ENCODE data around the gene ARF3. TPM values are rescaled to one million over a fixed set of nuclear protein-coding genes. Genes with fewer than 3 reads are reported as not detected.

Gene ARF3
- total and polyA plus RNA-seq, 2 donors (not counting 3 experiments of a cell fraction or from before 2014, with no cell fraction given) = 149 to 172 TPM

DNA sequence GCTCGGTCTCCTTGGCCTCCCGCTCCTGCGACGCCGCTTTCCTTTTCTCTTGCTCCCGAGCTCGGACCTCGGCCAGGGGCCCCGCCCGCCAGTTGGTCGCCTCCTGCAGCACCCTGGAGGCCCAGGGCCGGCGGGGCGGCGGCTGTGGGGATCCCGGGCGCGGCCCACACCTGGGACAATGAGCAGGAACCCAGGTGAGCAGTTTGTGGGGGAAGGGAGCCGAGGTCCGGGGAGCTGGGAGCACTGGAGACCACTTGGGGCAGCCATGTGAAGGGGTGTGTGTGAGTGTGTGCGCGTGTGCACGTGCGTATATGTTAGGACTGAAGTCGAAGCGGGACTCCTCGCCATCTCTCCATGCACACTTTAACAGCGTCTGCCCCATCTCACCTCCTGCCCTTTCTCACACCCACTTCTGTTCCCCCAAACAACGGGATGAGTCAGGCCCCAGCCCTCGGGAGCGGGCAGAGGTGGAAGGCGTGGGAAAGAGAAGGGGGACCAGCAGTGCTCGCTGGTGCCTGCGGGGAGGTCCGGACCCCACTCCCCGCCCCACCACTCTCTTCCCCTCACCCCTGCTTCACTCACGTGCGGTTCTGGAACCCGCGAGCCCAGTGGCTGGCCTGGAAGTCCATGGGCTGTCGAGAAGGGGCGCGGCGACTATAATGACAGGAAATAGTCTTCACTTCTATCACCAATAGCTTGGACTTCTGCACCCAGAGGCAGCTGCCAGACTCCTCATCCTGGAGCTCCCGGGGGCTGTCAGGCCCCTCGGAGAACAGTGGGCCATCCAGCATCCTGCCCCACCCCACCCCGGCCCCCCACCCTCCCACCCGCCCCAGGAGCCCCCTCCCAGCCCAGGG, 41.4 kb upstream of the ARF3 start:
- H3K27me3 ChIP-seq (ENCODE audit: control insufficient read depth in 2 of 2, insufficient read depth in 2 of 2, low read length in 2 of 2) = peaks cover 12 to 16% of the 10 kb centered on the region in 2 experiments
- CTCF ChIA-PET = interaction anchor here (1.1 to 10.5 kb wide), 9 partner anchors 10 to 131 kb away, joined by 3 to 175 read pairs (median 5); partner anchors contain the start of genes PRKAG1 and WNT1
- H4K20me1 ChIP-seq (replicated peaks; ENCODE audit: control insufficient read depth, extremely low read depth, insufficient read depth, low read length) = no peaks in the 10 kb centered on the region
- POLR2A ChIA-PET = no interaction called here
- H3K27ac ChIP-seq (ENCODE audit: insufficient read depth, low read depth, low read length) = no peak overlapping the region
- FAIRE-seq (peak; percentile 72), DNase-seq (ENCODE audit: low read depth, low spot score) (no peak)
- no TSS peak for BruUV-seq (replicated peaks)
- no peaks in the 10 kb centered on the region for H3K79me2 ChIP-seq (ENCODE audit: control insufficient read depth, insufficient read depth, low read length)
- H3K4me2 ChIP-seq (ENCODE audit: insufficient read depth, low read length) = peak overlapping the region; percentile 47
- no peaks in the 10 kb centered on the region for H3K9me3 ChIP-seq (replicated peaks; ENCODE audit: control insufficient read depth, insufficient read depth, low read length)
- intact Hi-C loops (cut with micrococcal nuclease) (no loop called here), dilution Hi-C loops (cut with MboI; ENCODE audit: extremely low pct_ligation_motif_present, low sequenced_read_pairs) (no loop called here)
- no peak overlapping the region for H3K9ac ChIP-seq (replicated peaks; ENCODE audit: extremely low read depth, insufficient read depth, low read length)
- peaks cover 5 to 15% of the 10 kb centered on the region in 2 experiments for H3K36me3 ChIP-seq (ENCODE audit: control insufficient read depth in 2 of 2, extremely low read depth in 1 of 2, insufficient read depth in 2 of 2, low read length in 2 of 2)
- H3K9me1 ChIP-seq (replicated peaks; ENCODE audit: control insufficient read depth, extremely low read depth, insufficient read depth, low read length) = no peaks in the 10 kb centered on the region
- H3K4me1 ChIP-seq (ENCODE audit: control insufficient read depth, extremely low read depth, insufficient read depth, low read length) = peaks cover 11% of the 10 kb centered on the region
- H3K4me3 ChIP-seq (replicated peaks in 1 of 3; ENCODE audit: insufficient read depth in 1 of 3, low read depth in 1 of 3, low read length in 3 of 3) = peak overlapping the region; percentile 12 to 27 (median 26)
- TF ChIP-seq POLR2A (IDR thresholded peaks at IDR 0.05; ENCODE audit: low read depth, low read length) (no peak), JUN (IDR thresholded peaks at IDR 0.05; ENCODE audit: borderline replicate concordance, insufficient read depth, insufficient read length, low read depth) (no peak), EZH2 (IDR thresholded peaks at IDR 0.05; ENCODE audit: borderline replicate concordance, low read depth, low read length, severe bottlenecking) (no peak), POLR2AphosphoS5 (IDR thresholded peaks at IDR 0.05; ENCODE audit: insufficient read depth, low read depth, low read length) (no peak), MYC (IDR thresholded peaks at IDR 0.05; ENCODE audit: low read depth, low read length) (peak; percentile 35), FOS (IDR thresholded peaks at IDR 0.05; ENCODE audit: borderline replicate concordance, insufficient read depth, low read length) (no peak), GATA2 (IDR thresholded peaks at IDR 0.05; ENCODE audit: insufficient read depth, insufficient read length, low read depth, low read length) (no peak)
- TF ChIP-seq, protein P1, sequence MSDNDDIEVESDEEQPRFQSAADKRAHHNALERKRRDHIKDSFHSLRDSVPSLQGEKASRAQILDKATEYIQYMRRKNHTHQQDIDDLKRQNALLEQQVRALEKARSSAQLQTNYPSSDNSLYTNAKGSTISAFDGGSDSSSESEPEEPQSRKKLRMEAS (IDR thresholded peaks at IDR 0.05; ENCODE audit: insufficient read depth, insufficient read length) = peak; percentile 59
- TF ChIP-seq, protein P2, sequence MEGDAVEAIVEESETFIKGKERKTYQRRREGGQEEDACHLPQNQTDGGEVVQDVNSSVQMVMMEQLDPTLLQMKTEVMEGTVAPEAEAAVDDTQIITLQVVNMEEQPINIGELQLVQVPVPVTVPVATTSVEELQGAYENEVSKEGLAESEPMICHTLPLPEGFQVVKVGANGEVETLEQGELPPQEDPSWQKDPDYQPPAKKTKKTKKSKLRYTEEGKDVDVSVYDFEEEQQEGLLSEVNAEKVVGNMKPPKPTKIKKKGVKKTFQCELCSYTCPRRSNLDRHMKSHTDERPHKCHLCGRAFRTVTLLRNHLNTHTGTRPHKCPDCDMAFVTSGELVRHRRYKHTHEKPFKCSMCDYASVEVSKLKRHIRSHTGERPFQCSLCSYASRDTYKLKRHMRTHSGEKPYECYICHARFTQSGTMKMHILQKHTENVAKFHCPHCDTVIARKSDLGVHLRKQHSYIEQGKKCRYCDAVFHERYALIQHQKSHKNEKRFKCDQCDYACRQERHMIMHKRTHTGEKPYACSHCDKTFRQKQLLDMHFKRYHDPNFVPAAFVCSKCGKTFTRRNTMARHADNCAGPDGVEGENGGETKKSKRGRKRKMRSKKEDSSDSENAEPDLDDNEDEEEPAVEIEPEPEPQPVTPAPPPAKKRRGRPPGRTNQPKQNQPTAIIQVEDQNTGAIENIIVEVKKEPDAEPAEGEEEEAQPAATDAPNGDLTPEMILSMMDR (IDR thresholded peaks at IDR 0.05; ENCODE audit: extremely low read depth in 1 of 2, insufficient read depth in 1 of 2, low read depth in 1 of 2, low read length in 2 of 2) = no peak
- H2AFZ ChIP-seq (ENCODE audit: low read depth, low read length) = peak overlapping the region; percentile 54

Measured in endothelial cell of umbilical vein (primary cell).